ENCODE data around the gene MRPS26.

DNA sequence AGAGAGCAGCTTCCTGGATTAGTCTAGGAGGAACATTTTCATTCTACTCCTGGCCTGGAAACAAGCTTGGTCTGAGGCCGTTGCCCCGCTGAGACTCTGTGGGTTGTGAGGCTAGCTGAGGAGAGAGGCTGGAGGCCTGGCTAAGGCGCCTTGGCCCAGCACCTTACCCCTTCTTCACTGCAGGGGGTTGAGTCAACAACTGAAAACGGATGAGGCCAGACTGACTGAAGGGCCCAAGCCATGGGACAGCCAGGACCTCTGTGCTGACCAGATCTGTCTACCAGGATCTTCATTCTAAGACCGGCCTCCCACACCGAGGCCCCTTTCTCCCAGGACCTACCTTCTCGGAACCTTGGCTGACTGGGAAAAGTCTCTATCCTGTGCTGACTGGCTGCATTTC, 42.2 kb downstream of the MRPS26 start:
- TF ChIP-seq POLR2AphosphoS5 (IDR thresholded peaks at IDR 0.05; ENCODE audit: borderline replicate concordance, low read depth, low read length) = no peak
- TF ChIP-seq EZH2 (IDR thresholded peaks at IDR 0.05) = no peak

Data from SK-N-MC (cell line).